GM12878 (cell line): Measurements from ENCODE around the gene MDGA2. TPM values are rescaled to one million over a fixed set of nuclear protein-coding genes. Genes with fewer than 3 reads are reported as not detected.

ENCODE experiments used
- ATAC-seq: fragments of 200-7000 bp; cut with Tn5 transposase; 3 replicates; pipeline ENCODE4 v1.9.1; 2020; ENCODE audit warnings: mild to moderate bottlenecking, moderate library complexity
- BruUV-seq: library from RNA; stranded (reverse); fragments of 400-500 nt; replicated peaks from 2 replicates; lab custom pipeline; 2021; lab: Mats Ljungman, UMichigan
- CTCF ChIA-PET: fragments of 300-600 bp; sonication (Branson Sonifier 250); formaldehyde crosslinking; extraction: SDS; loops from one replicate; lab custom pipeline; 2021; ENCODE audit warnings: inconsistent platforms; lab: Yijun Ruan, JAX
- POLR2A ChIA-PET: fragments of 350-600 bp; formaldehyde crosslinking; extraction: SDS; loops from one replicate; lab custom pipeline; 2021; ENCODE audit warnings: inconsistent platforms; lab: Charles Lee
- RAD21 ChIA-PET: fragments of 300-600 bp; sonication (Branson Sonifier 250); formaldehyde crosslinking; loops from one replicate; lab custom pipeline; 2023; ENCODE audit warnings: antibody characterized with exemption; ENCODE audit not compliant: unreplicated experiment; lab: Charles Lee
- SMC1A ChIA-PET: fragments of 300-600 bp; sonication (Branson Sonifier 250); formaldehyde crosslinking; loops from one replicate; lab custom pipeline; 2023; ENCODE audit not compliant: unreplicated experiment, uncharacterized antibody; lab: Charles Lee
- DNase-seq: peaks from one replicate; pipeline ENCODE4 v3.0.0-alpha.2; 2011; ENCODE audit warnings: low read depth, low spot score
- FAIRE-seq: peaks from 3 replicates; lab custom pipeline; 2011; peaks lifted over from hg19 to GRCh38; lab: Jason Lieb, UNC
- H2AFZ ChIP-seq: 2 replicates; pipeline ENCODE4 v1.6.0; 2011; ENCODE audit warnings: low read depth, low read length, control low read depth; ENCODE audit not compliant: control insufficient read depth
- H3K27ac ChIP-seq: 2 replicates; pipeline ENCODE4 v1.5.1; 2011; ENCODE audit warnings: control low read depth; ENCODE audit not compliant: control insufficient read depth, insufficient read depth
- H3K27me3 ChIP-seq, 2 experiments: replicated peaks in 1 of 2; 2 replicates each; pipeline versions ENCODE4 v1.6.0 to v1.6.1; 2011; ENCODE audit warnings: low read length in 1 of 2; ENCODE audit not compliant: control insufficient read depth in 2 of 2, insufficient read depth in 2 of 2
- H3K36me3 ChIP-seq, 2 experiments: 2 replicates each; pipeline ENCODE4 v1.5.1; 2011; ENCODE audit warnings: low read length in 1 of 2; ENCODE audit not compliant: control insufficient read depth in 2 of 2, insufficient read depth in 2 of 2
- H3K4me1 ChIP-seq: 2 replicates; pipeline ENCODE4 v1.6.1; 2011; ENCODE audit warnings: mild to moderate bottlenecking, low read length, moderate library complexity, mixed read lengths; ENCODE audit not compliant: control insufficient read depth, insufficient read depth
- H3K4me2 ChIP-seq: 2 replicates; pipeline ENCODE4 v1.6.0; 2011; ENCODE audit warnings: control low read depth; ENCODE audit not compliant: control insufficient read depth, insufficient read depth
- H3K4me3 ChIP-seq: fragments of 200-600 bp; sonication (generic); 2 replicates; pipeline ENCODE4 v1.5.1; 2016
- H3K79me2 ChIP-seq: 2 replicates; pipeline ENCODE4 v1.6.0; 2011; ENCODE audit warnings: low read length; ENCODE audit not compliant: control insufficient read depth, insufficient read depth
- H3K9ac ChIP-seq: 2 replicates; pipeline ENCODE4 v1.8.0; 2011; ENCODE audit warnings: low read length, control low read depth, mixed read lengths; ENCODE audit not compliant: control insufficient read depth, insufficient read depth
- H3K9me3 ChIP-seq: replicated peaks from 3 replicates; pipeline ENCODE4 v1.5.1; 2011; ENCODE audit warnings: mild to moderate bottlenecking, low read length; ENCODE audit not compliant: control insufficient read depth, insufficient read depth
- H4K20me1 ChIP-seq: 2 replicates; pipeline ENCODE4 v1.6.0; 2011; ENCODE audit not compliant: control insufficient read depth, insufficient read depth
- CHD4 ChIP-seq: fragments of 200-600 bp; sonication (generic); IDR thresholded peaks from 2 replicates; pipeline ENCODE4 v1.6.1; 2016; ENCODE audit warnings: mild to moderate bottlenecking
- CREB1 ChIP-seq: IDR thresholded peaks from 2 replicates; pipeline ENCODE4 v1.6.1; 2012; ENCODE audit warnings: low read depth, mild to moderate bottlenecking, inconsistent platforms
- HCFC1 ChIP-seq: fragments of 150-350 bp; IDR thresholded peaks from 2 replicates; pipeline ENCODE4 v1.6.1; 2014; ENCODE audit warnings: low read length
- IKZF2 ChIP-seq, 2 experiments: fragments of 450-650 bp; IDR thresholded peaks; 2 replicates each; pipeline ENCODE4 v1.6.1; 2017; ENCODE audit warnings: mild to moderate bottlenecking in 2 of 2, moderate library complexity in 2 of 2
- LARP7 ChIP-seq: fragments of 450-650 bp; IDR thresholded peaks from 2 replicates; pipeline ENCODE4 v1.6.1; 2017; ENCODE audit warnings: mild to moderate bottlenecking
- MEF2B ChIP-seq: fragments of 450-650 bp; IDR thresholded peaks from 2 replicates; pipeline ENCODE4 v1.6.1; 2018; ENCODE audit warnings: mild to moderate bottlenecking, moderate library complexity; ENCODE audit not compliant: partially characterized antibody, poor library complexity, severe bottlenecking
- MYC ChIP-seq: IDR thresholded peaks from 2 replicates; pipeline ENCODE4 v1.6.1; 2011; ENCODE audit warnings: mild to moderate bottlenecking, low read length, moderate library complexity, inconsistent platforms; ENCODE audit not compliant: insufficient read depth, insufficient replicate concordance, insufficient read length, severe bottlenecking
- NFYB ChIP-seq: IDR thresholded peaks from 2 replicates; pipeline ENCODE4 v1.6.1; 2011; ENCODE audit warnings: low read depth, mild to moderate bottlenecking, low read length, improper control_type of control experiment, moderate library complexity; ENCODE audit not compliant: insufficient read depth
- NR2C2 ChIP-seq: IDR thresholded peaks from 2 replicates; pipeline ENCODE4 v1.6.1; 2011; ENCODE audit warnings: borderline replicate concordance, low read depth; ENCODE audit not compliant: control insufficient read depth, insufficient read length
- SMAD1 ChIP-seq: fragments of 450-650 bp; IDR thresholded peaks from 2 replicates; pipeline ENCODE4 v1.6.1; 2018; ENCODE audit warnings: mild to moderate bottlenecking, low read depth; ENCODE audit not compliant: partially characterized antibody
- TAF1 ChIP-seq: IDR thresholded peaks from 2 replicates; pipeline ENCODE4 v1.6.1; 2011; ENCODE audit warnings: mild to moderate bottlenecking, low read depth, low read length, borderline replicate concordance
- YY1 ChIP-seq: IDR thresholded peaks from 2 replicates; pipeline ENCODE4 v1.6.1; 2011; ENCODE audit warnings: low read depth, mild to moderate bottlenecking, low read length
- ZNF217 ChIP-seq: fragments of 450-650 bp; IDR thresholded peaks from 2 replicates; pipeline ENCODE4 v1.6.1; 2017; ENCODE audit warnings: antibody characterized with exemption, mild to moderate bottlenecking
- WGBS: methylation state at CpG from one replicate; pipeline ENCODE4 v1.1.6; 2016; ENCODE audit warnings: low lambda C conversion rate; ENCODE audit not compliant: insufficient replicate concordance, insufficient coverage; ENCODE audit errors: missing lambda C conversion rate; 5-methylcytosine and 5-hydroxymethylcytosine counted together
- in situ Hi-C: fragments of 300-500 bp; cut with MboI; formaldehyde crosslinking; loops from 9 replicates; pipeline ENCODE4 v1.14.3; 2018; ENCODE audit warnings: mixed read lengths
- intact Hi-C: fragments of 100-400 bp; cut with micrococcal nuclease; formaldehyde crosslinking; loops from one replicate; pipeline ENCODE4 v1.14.2; 2022; ENCODE audit not compliant: unreplicated experiment
- polyA plus RNA-seq, 11 experiments: library from polyadenylated mRNA; depleted of rRNA in 4 of 11; unstranded in 6 of 11; stranded (reverse) in 5 of 11; fragments of >200 nt; fragmentation: Nextera tagmentation in 4 of 11; fragmentation: Illumina TruSeq in 1 of 11; extraction: Ambion mirVana in 4 of 11; extraction: Trizol in 1 of 11; gene quantifications; 1 replicate in 1 of 11; 2 replicates in 10 of 11; pipeline versions ENCODE4 v1.2.1 to v1.2.3, GENCODE V29; 2011 to 2016; ENCODE audit warnings: inconsistent platforms in 2 of 11, missing spikeins in 2 of 11, low read depth in 1 of 11
- total RNA-seq, 4 experiments: library from RNA; depleted of rRNA in 3 of 4; stranded (reverse); fragments of >200 nt in 3 of 4; fragmentation: Illumina TruSeq in 1 of 4; extraction: Trizol in 1 of 4; gene quantifications; 2 replicates each; pipeline versions ENCODE4 v1.2.1 to v1.2.3, GENCODE V29; 2013 to 2021
- TF ChIP-seq, protein P1 (sequence below): fragments of 450-650 bp; IDR thresholded peaks from 2 replicates; pipeline ENCODE4 v1.6.1; 2017; ENCODE audit warnings: low read depth, mild to moderate bottlenecking, moderate library complexity
- TF ChIP-seq, protein P2 (sequence below): IDR thresholded peaks from 2 replicates; pipeline ENCODE4 v1.6.1; 2011; ENCODE audit warnings: low read depth, mild to moderate bottlenecking, low read length, moderate library complexity, borderline replicate concordance; ENCODE audit errors: extremely low read depth

The MDGA2 gene
- total and polyA plus RNA-seq, 10 of the 15 experiments (the other 5 are each of a cell fraction or from before 2014, with no cell fraction given) = not detected

DNA sequence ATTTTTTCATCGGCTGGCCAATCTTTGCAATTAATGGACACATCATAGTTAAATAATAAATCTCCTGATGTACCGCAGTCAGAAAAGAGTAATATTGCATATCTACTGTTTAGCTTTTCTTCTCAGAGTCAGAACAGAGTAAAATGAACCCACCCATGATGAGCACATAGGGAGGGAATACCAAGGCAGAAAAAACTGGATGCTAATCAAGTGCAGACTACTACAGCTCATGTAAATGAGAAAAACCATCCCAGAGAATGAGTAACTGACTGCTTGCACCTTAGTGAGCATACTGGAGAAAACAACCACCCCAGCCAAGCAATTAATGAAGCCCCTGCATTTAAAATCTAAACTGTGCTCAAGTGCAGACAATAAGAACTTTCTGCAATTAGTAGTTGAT lies 483.7 kb downstream of the MDGA2 start:
- Histone ChIP-seq H3K9me3 (no peaks in the 10 kb centered on the region), H3K27me3 (no peaks in the 10 kb centered on the region), H2AFZ (no peak overlapping the region)
- no peak for ATAC-seq
- RAD21 ChIA-PET = no interaction called here
- TF ChIP-seq, protein P1, sequence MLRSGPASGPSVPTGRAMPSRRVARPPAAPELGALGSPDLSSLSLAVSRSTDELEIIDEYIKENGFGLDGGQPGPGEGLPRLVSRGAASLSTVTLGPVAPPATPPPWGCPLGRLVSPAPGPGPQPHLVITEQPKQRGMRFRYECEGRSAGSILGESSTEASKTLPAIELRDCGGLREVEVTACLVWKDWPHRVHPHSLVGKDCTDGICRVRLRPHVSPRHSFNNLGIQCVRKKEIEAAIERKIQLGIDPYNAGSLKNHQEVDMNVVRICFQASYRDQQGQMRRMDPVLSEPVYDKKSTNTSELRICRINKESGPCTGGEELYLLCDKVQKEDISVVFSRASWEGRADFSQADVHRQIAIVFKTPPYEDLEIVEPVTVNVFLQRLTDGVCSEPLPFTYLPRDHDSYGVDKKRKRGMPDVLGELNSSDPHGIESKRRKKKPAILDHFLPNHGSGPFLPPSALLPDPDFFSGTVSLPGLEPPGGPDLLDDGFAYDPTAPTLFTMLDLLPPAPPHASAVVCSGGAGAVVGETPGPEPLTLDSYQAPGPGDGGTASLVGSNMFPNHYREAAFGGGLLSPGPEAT = no peak
- TF ChIP-seq NR2C2 (no peak), TAF1 (no peak)
- TF ChIP-seq, all 136 proteins: peak for 0
- H3K4me2 ChIP-seq = no peak overlapping the region
- ChIA-PET SMC1A (no interaction called here), CTCF (no interaction called here), POLR2A (no interaction called here)
- no peaks in the 10 kb centered on the region for H4K20me1 ChIP-seq
- H3K4me3 ChIP-seq = no peak overlapping the region
- no peaks in the 10 kb centered on the region for H3K4me1 ChIP-seq
- in situ Hi-C loops (no loop called here), intact Hi-C loops (no loop called here)
- 38% methylated on average over 2 of the region's 2 CpGs for WGBS
- no peak overlapping the region for H3K27ac ChIP-seq
- FAIRE-seq (no peak), DNase-seq (no peak)
- no TSS peak for BruUV-seq
- H3K9ac ChIP-seq = no peak overlapping the region
- H3K79me2 ChIP-seq = no peaks in the 10 kb centered on the region
- H3K36me3 ChIP-seq = no peaks in the 10 kb centered on the region

DNA sequence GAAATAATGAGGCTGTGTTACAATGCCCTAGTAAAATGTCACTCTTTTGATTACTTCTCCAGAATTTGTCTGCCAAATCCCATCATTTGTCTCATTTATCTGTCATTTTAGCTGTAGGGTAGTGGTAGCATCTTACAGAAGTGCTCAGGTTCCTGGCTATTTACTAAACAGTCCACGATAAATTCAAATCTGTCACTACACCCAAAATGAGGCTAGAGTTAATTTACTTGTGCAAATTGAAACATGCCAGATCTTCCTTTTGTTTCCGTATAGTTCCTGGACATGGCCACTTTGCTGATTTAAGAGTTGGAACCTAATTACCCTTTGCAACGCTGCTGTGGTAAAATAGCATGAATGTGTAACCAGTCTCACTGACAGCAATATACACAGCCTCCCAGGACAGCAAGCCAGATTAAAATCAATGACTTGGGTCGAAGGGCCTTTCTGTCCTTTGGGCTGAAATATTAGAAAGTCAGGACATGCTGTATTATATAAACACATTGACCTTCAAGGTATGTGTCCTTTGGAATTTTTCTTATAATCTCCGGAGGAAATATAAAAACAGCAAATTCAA lies 485.4 kb downstream of the MDGA2 start:
- ATAC-seq = no peak
- H3K27me3 ChIP-seq = no peaks in the 10 kb centered on the region
- in situ Hi-C loops (no loop called here), intact Hi-C loops (no loop called here)
- DNase-seq = no peak
- H2AFZ ChIP-seq = no peak overlapping the region
- POLR2A ChIA-PET = no interaction called here
- FAIRE-seq = no peak
- no TSS peak for BruUV-seq
- no peaks in the 10 kb centered on the region for H3K36me3 ChIP-seq
- SMC1A ChIA-PET = interaction anchor here (0.9 kb wide), 1 partner anchor 9 kb away, joined by 3 read pairs; no protein-coding TSS in a partner anchor
- no peaks in the 10 kb centered on the region for H3K79me2 ChIP-seq
- no peaks in the 10 kb centered on the region for H3K9me3 ChIP-seq
- H3K4me3 ChIP-seq = no peak overlapping the region
- RAD21 ChIA-PET = no interaction called here
- H3K27ac ChIP-seq = no peak overlapping the region
- H4K20me1 ChIP-seq = no peaks in the 10 kb centered on the region
- WGBS = 23% methylated on average over 5 of the region's 5 CpGs
- CTCF ChIA-PET = no interaction called here
- no peak overlapping the region for H3K4me2 ChIP-seq
- no peak overlapping the region for H3K9ac ChIP-seq
- H3K4me1 ChIP-seq = no peaks in the 10 kb centered on the region
- TF ChIP-seq, protein P1 = no peak
- TF ChIP-seq CREB1 (no peak), LARP7 (no peak), YY1 (no peak), ZNF217 (no peak), HCFC1 (no peak), CHD4 (no peak), SMAD1 (no peak), NFYB (no peak), MEF2B (no peak), MYC (no peak), IKZF2 (IDR thresholded peaks at IDR 0.05) (no peak)
- TF ChIP-seq, protein P2, sequence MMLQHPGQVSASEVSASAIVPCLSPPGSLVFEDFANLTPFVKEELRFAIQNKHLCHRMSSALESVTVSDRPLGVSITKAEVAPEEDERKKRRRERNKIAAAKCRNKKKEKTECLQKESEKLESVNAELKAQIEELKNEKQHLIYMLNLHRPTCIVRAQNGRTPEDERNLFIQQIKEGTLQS = no peak
